ENCODE measurements around the gene FRMD3. TPM values are rescaled to one million over a fixed set of nuclear protein-coding genes. Genes with fewer than 3 reads are reported as not detected.

The FRMD3 gene
- total RNA-seq, 1 experiment from 2014 or later = 1.4 TPM

- ChIA-PET POLR2A (interaction anchor here (0.6 kb wide), 1 partner anchor 1000 kb away, joined by 5 read pairs; no protein-coding TSS in a partner anchor), CTCF (interaction anchor here (1.4 kb wide), 1 partner anchor 14 kb away, joined by 6 read pairs; no protein-coding TSS in a partner anchor)
- DNase-seq (ENCODE audit: low spot score) = no peak
- ATAC-seq = no peak; the same call in 1 of the 2 replicates
- H3K27me3 Mint-ChIP-seq (ENCODE audit: low read depth) = no peaks in the 10 kb centered on the region
- H3K9me3 Mint-ChIP-seq = peaks cover 26% of the 10 kb centered on the region
- H3K4me3 Mint-ChIP-seq = no peak overlapping the region
- TF ChIP-seq OVOL2 (CRISPR knock-in tag; IDR thresholded peaks at IDR 0.05; ENCODE audit: borderline replicate concordance) = no peak
- TF ChIP-seq NFE2L1 (CRISPR knock-in tag; IDR thresholded peaks at IDR 0.05) = no peak
- no peak for TF ChIP-seq PRDM15 (CRISPR knock-in tag; IDR thresholded peaks at IDR 0.05)
- TF ChIP-seq, protein P1, sequence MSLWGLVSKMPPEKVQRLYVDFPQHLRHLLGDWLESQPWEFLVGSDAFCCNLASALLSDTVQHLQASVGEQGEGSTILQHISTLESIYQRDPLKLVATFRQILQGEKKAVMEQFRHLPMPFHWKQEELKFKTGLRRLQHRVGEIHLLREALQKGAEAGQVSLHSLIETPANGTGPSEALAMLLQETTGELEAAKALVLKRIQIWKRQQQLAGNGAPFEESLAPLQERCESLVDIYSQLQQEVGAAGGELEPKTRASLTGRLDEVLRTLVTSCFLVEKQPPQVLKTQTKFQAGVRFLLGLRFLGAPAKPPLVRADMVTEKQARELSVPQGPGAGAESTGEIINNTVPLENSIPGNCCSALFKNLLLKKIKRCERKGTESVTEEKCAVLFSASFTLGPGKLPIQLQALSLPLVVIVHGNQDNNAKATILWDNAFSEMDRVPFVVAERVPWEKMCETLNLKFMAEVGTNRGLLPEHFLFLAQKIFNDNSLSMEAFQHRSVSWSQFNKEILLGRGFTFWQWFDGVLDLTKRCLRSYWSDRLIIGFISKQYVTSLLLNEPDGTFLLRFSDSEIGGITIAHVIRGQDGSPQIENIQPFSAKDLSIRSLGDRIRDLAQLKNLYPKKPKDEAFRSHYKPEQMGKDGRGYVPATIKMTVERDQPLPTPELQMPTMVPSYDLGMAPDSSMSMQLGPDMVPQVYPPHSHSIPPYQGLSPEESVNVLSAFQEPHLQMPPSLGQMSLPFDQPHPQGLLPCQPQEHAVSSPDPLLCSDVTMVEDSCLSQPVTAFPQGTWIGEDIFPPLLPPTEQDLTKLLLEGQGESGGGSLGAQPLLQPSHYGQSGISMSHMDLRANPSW (CRISPR knock-in tag; conservative IDR thresholded peaks at IDR 0.05; ENCODE audit: low read depth) = no peak
- TF ChIP-seq, protein P2, sequence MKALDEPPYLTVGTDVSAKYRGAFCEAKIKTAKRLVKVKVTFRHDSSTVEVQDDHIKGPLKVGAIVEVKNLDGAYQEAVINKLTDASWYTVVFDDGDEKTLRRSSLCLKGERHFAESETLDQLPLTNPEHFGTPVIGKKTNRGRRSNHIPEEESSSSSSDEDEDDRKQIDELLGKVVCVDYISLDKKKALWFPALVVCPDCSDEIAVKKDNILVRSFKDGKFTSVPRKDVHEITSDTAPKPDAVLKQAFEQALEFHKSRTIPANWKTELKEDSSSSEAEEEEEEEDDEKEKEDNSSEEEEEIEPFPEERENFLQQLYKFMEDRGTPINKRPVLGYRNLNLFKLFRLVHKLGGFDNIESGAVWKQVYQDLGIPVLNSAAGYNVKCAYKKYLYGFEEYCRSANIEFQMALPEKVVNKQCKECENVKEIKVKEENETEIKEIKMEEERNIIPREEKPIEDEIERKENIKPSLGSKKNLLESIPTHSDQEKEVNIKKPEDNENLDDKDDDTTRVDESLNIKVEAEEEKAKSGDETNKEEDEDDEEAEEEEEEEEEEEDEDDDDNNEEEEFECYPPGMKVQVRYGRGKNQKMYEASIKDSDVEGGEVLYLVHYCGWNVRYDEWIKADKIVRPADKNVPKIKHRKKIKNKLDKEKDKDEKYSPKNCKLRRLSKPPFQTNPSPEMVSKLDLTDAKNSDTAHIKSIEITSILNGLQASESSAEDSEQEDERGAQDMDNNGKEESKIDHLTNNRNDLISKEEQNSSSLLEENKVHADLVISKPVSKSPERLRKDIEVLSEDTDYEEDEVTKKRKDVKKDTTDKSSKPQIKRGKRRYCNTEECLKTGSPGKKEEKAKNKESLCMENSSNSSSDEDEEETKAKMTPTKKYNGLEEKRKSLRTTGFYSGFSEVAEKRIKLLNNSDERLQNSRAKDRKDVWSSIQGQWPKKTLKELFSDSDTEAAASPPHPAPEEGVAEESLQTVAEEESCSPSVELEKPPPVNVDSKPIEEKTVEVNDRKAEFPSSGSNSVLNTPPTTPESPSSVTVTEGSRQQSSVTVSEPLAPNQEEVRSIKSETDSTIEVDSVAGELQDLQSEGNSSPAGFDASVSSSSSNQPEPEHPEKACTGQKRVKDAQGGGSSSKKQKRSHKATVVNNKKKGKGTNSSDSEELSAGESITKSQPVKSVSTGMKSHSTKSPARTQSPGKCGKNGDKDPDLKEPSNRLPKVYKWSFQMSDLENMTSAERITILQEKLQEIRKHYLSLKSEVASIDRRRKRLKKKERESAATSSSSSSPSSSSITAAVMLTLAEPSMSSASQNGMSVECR (CRISPR knock-in tag; IDR thresholded peaks at IDR 0.05; ENCODE audit: borderline replicate concordance) = no peak
- no peak for TF ChIP-seq ETV6 (CRISPR knock-in tag; IDR thresholded peaks at IDR 0.05)
- no peak for TF ChIP-seq IRF1 (CRISPR knock-in tag; IDR thresholded peaks at IDR 0.05)
- TF ChIP-seq KAT7 (CRISPR knock-in tag; IDR thresholded peaks at IDR 0.05; ENCODE audit: borderline replicate concordance) = no peak
- TF ChIP-seq FOXJ3 (CRISPR knock-in tag; IDR thresholded peaks at IDR 0.05; ENCODE audit: borderline replicate concordance) = no peak
- TF ChIP-seq ATF2 (CRISPR knock-in tag; IDR thresholded peaks at IDR 0.05; ENCODE audit: borderline replicate concordance, low read depth) = no peak
- TF ChIP-seq NR2C2 (CRISPR knock-in tag; IDR thresholded peaks at IDR 0.05) = no peak
- TF ChIP-seq FOXP1 (CRISPR knock-in tag; IDR thresholded peaks at IDR 0.05; ENCODE audit: borderline replicate concordance) = no peak
- TF ChIP-seq, protein P3, sequence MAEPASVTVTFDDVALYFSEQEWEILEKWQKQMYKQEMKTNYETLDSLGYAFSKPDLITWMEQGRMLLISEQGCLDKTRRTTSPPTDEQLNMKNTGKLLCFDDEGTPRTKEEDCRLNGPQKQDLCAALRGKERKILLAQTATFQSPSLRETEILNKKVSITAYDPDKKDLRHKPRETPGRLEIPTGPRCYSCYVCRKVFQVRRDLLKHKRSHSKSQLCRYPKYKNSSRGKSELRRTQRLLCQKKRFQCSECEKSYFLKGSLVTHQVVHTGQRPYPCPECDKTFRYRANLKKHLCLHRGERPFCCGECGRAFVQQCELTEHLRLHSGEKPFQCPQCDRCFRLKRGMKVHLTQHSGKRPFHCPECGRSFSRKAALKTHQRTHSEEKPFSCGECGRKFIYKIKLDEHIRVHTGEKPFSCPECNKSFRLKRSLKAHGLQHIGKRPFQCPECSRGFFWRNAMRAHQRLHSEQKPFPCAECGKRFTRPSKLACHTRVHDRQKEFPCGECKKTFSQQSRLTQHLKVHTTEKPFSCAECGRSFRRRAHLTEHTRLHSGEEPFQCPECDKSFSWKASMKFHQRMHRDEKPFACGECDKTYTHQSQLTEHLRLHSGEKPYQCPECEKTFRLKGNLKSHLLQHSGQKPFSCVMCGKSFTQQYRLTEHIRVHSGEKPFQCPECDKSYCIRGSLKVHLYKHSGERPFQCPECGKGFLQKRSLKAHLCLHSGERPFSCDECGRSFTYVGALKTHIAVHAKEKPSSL (CRISPR knock-in tag; conservative IDR thresholded peaks at IDR 0.05) = no peak
- no peak for TF ChIP-seq ZMAT4 (CRISPR knock-in tag; IDR thresholded peaks at IDR 0.05)
- no peak for TF ChIP-seq CREM (CRISPR knock-in tag; IDR thresholded peaks at IDR 0.05)
- TF ChIP-seq ZNF396 (CRISPR knock-in tag; IDR thresholded peaks at IDR 0.05; ENCODE audit: borderline replicate concordance) = no peak
- no peak for TF ChIP-seq TP53 (CRISPR knock-in tag; IDR thresholded peaks at IDR 0.05)
- H3K27ac Mint-ChIP-seq = no peak overlapping the region
- H3K4me1 Mint-ChIP-seq = peaks cover 23% of the 10 kb centered on the region
- peaks cover 21% of the 10 kb centered on the region for H3K36me3 Mint-ChIP-seq
Measured at GRCh38 chr9:83233647-83234046, 304.6 kb downstream of the FRMD3 start.

Data from WTC11 (cell line).